Hepatocyte (in vitro differentiated cells): ENCODE results near the gene GLDN. TPM values are rescaled to one million over a fixed set of nuclear protein-coding genes. Genes with fewer than 3 reads are reported as not detected.

Experiments
- DNase-seq: peaks from one replicate; pipeline ENCODE4 v3.0.0-alpha.2; 2016; ENCODE audit warnings: low spot score
- H2AFZ ChIP-seq: fragments of 200-600 bp; sonication (generic); 2 replicates; pipeline ENCODE4 v1.6.0; 2016; ENCODE audit warnings: antibody characterized with exemption, mild to moderate bottlenecking
- H3K27ac ChIP-seq: fragments of 200-600 bp; sonication (generic); 2 replicates; pipeline ENCODE4 v1.5.1; 2016; ENCODE audit warnings: mild to moderate bottlenecking
- H3K27me3 ChIP-seq: fragments of 200-600 bp; sonication (generic); 2 replicates; pipeline ENCODE4 v1.6.1; 2016
- H3K36me3 ChIP-seq: fragments of 200-600 bp; sonication (generic); replicated peaks from 2 replicates; pipeline ENCODE4 v1.5.1; 2016; ENCODE audit warnings: low read depth; ENCODE audit not compliant: insufficient read depth
- H3K4me1 ChIP-seq: fragments of 200-600 bp; sonication (generic); 2 replicates; pipeline ENCODE4 v1.5.1; 2016; ENCODE audit warnings: mild to moderate bottlenecking, moderate library complexity; ENCODE audit not compliant: insufficient read depth
- H3K4me2 ChIP-seq: fragments of 200-600 bp; sonication (generic); 2 replicates; pipeline ENCODE4 v1.6.0; 2016
- H3K4me3 ChIP-seq: fragments of 200-600 bp; sonication (generic); 2 replicates; pipeline ENCODE4 v1.5.1; 2016; ENCODE audit warnings: mild to moderate bottlenecking
- H3K79me2 ChIP-seq: fragments of 200-600 bp; sonication (generic); 2 replicates; pipeline ENCODE4 v1.6.0; 2017; ENCODE audit warnings: mild to moderate bottlenecking
- H3K9me2 ChIP-seq: fragments of 200-600 bp; sonication (generic); replicated peaks from 2 replicates; pipeline ENCODE4 v1.6.0; 2017; ENCODE audit warnings: mild to moderate bottlenecking; ENCODE audit not compliant: insufficient read depth
- H3K9me3 ChIP-seq: fragments of 200-600 bp; sonication (generic); 2 replicates; pipeline ENCODE4 v1.5.1; 2016; ENCODE audit warnings: low read depth, mild to moderate bottlenecking
- H4K20me1 ChIP-seq: fragments of 200-600 bp; sonication (generic); 2 replicates; pipeline ENCODE4 v1.6.0; 2016; ENCODE audit warnings: mild to moderate bottlenecking; ENCODE audit not compliant: insufficient read depth, poor library complexity, severe bottlenecking
- EZH2 ChIP-seq: fragments of 200-600 bp; sonication (generic); IDR thresholded peaks from 2 replicates; pipeline ENCODE4 v1.6.1; 2016; ENCODE audit warnings: antibody characterized with exemption, mild to moderate bottlenecking, borderline replicate concordance
- EZH2phosphoT487 ChIP-seq: fragments of 200-600 bp; sonication (generic); IDR thresholded peaks from one replicate; pipeline ENCODE4 v1.6.1; 2018; ENCODE audit warnings: antibody characterized with exemption, mild to moderate bottlenecking, low read depth, moderate library complexity; ENCODE audit not compliant: unreplicated experiment, severe bottlenecking
- WGBS: methylation state at CpG from one replicate; pipeline ENCODE4 v1.1.6; 2016; ENCODE audit warnings: low lambda C conversion rate; ENCODE audit errors: missing lambda C conversion rate; 5-methylcytosine and 5-hydroxymethylcytosine counted together
- polyA plus RNA-seq: library from polyadenylated mRNA; unstranded; fragments of >200 nt; fragmentation: Nextera tagmentation; extraction: Ambion mirVana; gene quantifications from 2 replicates; pipeline ENCODE4 v1.2.1, GENCODE V29; 2016
- total RNA-seq: library from RNA; depleted of rRNA; stranded (reverse); fragments of >200 nt; gene quantifications from 2 replicates; pipeline ENCODE4 v1.2.3, GENCODE V29; 2014
- TF ChIP-seq, protein P1 (sequence below): fragments of 200-600 bp; sonication (generic); IDR thresholded peaks from 2 replicates; pipeline ENCODE4 v1.5.1; 2016; ENCODE audit warnings: antibody characterized with exemption, mild to moderate bottlenecking; ENCODE audit not compliant: poor library complexity

GLDN gene
- total and polyA plus RNA-seq, 2 experiments from 2014 or later = 0.07 to 1.8 TPM

GRCh38 chr15:51398626-51399025, 57.2 kb downstream of the GLDN start:
- Histone ChIP-seq H3K4me2 (no peak overlapping the region), H3K4me3 (no peak overlapping the region), H3K9me2 (no peaks in the 10 kb centered on the region), H3K79me2 (no peaks in the 10 kb centered on the region), H3K27me3 (no peaks in the 10 kb centered on the region), H3K27ac (no peak overlapping the region), H2AFZ (no peak overlapping the region), H4K20me1 (no peaks in the 10 kb centered on the region), H3K9me3 (no peaks in the 10 kb centered on the region), H3K36me3 (no peaks in the 10 kb centered on the region), H3K4me1 (no peaks in the 10 kb centered on the region)
- 57% methylated on average over 9 of the region's 9 CpGs for WGBS
- no peak for TF ChIP-seq EZH2
- no peak for TF ChIP-seq EZH2phosphoT487
- TF ChIP-seq, protein P1, sequence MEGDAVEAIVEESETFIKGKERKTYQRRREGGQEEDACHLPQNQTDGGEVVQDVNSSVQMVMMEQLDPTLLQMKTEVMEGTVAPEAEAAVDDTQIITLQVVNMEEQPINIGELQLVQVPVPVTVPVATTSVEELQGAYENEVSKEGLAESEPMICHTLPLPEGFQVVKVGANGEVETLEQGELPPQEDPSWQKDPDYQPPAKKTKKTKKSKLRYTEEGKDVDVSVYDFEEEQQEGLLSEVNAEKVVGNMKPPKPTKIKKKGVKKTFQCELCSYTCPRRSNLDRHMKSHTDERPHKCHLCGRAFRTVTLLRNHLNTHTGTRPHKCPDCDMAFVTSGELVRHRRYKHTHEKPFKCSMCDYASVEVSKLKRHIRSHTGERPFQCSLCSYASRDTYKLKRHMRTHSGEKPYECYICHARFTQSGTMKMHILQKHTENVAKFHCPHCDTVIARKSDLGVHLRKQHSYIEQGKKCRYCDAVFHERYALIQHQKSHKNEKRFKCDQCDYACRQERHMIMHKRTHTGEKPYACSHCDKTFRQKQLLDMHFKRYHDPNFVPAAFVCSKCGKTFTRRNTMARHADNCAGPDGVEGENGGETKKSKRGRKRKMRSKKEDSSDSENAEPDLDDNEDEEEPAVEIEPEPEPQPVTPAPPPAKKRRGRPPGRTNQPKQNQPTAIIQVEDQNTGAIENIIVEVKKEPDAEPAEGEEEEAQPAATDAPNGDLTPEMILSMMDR = no peak
- DNase-seq = no peak

DNA sequence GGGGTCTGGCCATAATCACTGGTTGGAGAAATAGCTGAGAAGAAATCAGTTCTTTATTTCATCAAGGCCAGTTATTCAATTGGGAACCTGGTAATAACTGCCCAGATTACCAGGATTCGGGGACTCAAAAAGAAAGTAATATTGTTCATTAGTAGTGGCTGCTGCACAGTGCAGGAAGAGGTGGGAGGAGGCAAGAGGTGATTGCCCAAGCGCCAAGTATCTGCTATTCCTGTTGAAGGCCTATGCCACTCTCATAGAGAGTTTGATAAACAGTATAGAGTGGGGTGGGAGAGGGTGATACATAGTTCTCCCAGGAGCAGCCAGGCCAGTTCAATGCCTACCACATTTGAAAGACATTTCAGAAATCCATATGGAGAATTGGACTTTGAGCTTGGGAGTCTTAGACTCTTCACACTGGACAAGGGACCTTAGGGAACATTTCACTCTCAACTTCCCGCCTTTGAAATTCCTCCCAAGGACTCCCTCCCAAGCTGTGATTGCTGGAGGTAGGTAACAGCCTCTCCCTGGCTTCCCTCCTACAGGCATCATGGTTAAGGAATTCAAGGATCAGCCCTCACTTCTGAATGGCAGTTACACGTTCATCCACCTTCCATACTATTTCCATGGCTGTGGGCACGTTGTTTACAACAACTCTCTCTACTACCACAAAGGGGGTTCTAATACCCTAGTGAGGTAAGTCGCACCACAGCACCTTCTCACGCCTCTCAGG, 59.8 kb downstream of the GLDN start:
- Histone ChIP-seq H3K36me3 (no peaks in the 10 kb centered on the region), H4K20me1 (no peaks in the 10 kb centered on the region), H3K4me1 (no peaks in the 10 kb centered on the region), H3K9me2 (no peaks in the 10 kb centered on the region), H3K27me3 (peaks cover 5% of the 10 kb centered on the region), H3K27ac (no peak overlapping the region), H2AFZ (no peak overlapping the region), H3K79me2 (no peaks in the 10 kb centered on the region), H3K4me2 (no peak overlapping the region), H3K9me3 (no peaks in the 10 kb centered on the region), H3K4me3 (no peak overlapping the region)
- TF ChIP-seq EZH2 (no peak), EZH2phosphoT487 (no peak)
- TF ChIP-seq, protein P1 = no peak
- WGBS = 87% methylated on average over 7 of the region's 7 CpGs
- DNase-seq = no peak

GRCh38 chr15:51401872-51402517, 60.5 kb downstream of the GLDN start:
- H4K20me1 ChIP-seq = no peaks in the 10 kb centered on the region
- H3K4me3 ChIP-seq = no peak overlapping the region
- H3K79me2 ChIP-seq = no peaks in the 10 kb centered on the region
- no peak for TF ChIP-seq EZH2
- TF ChIP-seq, protein P1 = peak; percentile 59
- DNase-seq = peak; percentile 71
- no peak overlapping the region for H3K4me2 ChIP-seq
- no peaks in the 10 kb centered on the region for H3K36me3 ChIP-seq
- no peaks in the 10 kb centered on the region for H3K9me2 ChIP-seq
- no peaks in the 10 kb centered on the region for H3K4me1 ChIP-seq
- H3K27me3 ChIP-seq = peaks cover 5% of the 10 kb centered on the region
- H2AFZ ChIP-seq = no peak overlapping the region
- WGBS = 41% methylated on average over 12 of the region's 12 CpGs
- H3K9me3 ChIP-seq = no peaks in the 10 kb centered on the region
- H3K27ac ChIP-seq = no peak overlapping the region
